HG03064 (cell line): ENCODE measurements around the gene TMEM247.
A peak's percentile ranks its signal among the peaks of the same experiment; 100 is the strongest.

ENCODE experiments used
- ATAC-seq: cut with Tn5 transposase; IDR thresholded peaks from one replicate; pipeline ENCODE4 v1.9.1; 2021; ENCODE audit warnings: low read depth; ENCODE audit not compliant: unreplicated experiment

TMEM247 gene

GRCh38 chr2:46487667-46488335 is 8.4 kb downstream of the TMEM247 start:
- ATAC-seq: no peak

GRCh38 chr2:46488389-46488788 is 9.0 kb downstream of the TMEM247 start:
- ATAC-seq: no peak

GRCh38 chr2:46489423-46490174 is 10.2 kb downstream of the TMEM247 start:
- ATAC-seq: no peak

GRCh38 chr2:46490521-46491141 is 11.3 kb downstream of the TMEM247 start:
- ATAC-seq: peak; percentile 63

GRCh38 chr2:46492301-46492700 is 12.9 kb downstream of the TMEM247 start:
- no peak for ATAC-seq

- peak; percentile 80 for ATAC-seq
These were observed 14.0 kb downstream of the TMEM247 start for GRCh38 chr2:46493241-46493970.

- no peak for ATAC-seq
These were observed 14.5 kb downstream of the TMEM247 start for GRCh38 chr2:46493971-46494250.

- no peak for ATAC-seq
These were observed 15.2 kb downstream of the TMEM247 start for GRCh38 chr2:46494596-46494995.

GRCh38 chr2:46495231-46496030 is 16.1 kb downstream of the TMEM247 start:
- ATAC-seq: no peak

- no peak for ATAC-seq
These were observed 18.4 kb downstream of the TMEM247 start for GRCh38 chr2:46497766-46498165.

GRCh38 chr2:46498681-46499080 is 19.3 kb downstream of the TMEM247 start:
- ATAC-seq: no peak

- ATAC-seq: no peak
These were observed 20.0 kb downstream of the TMEM247 start for GRCh38 chr2:46499392-46499785.

- ATAC-seq: no peak
These were observed 21.4 kb downstream of the TMEM247 start for GRCh38 chr2:46500801-46501200.

GRCh38 chr2:46502291-46502885 is 23.0 kb downstream of the TMEM247 start:
- ATAC-seq: no peak

- no peak for ATAC-seq
These were observed 24.3 kb downstream of the TMEM247 start for GRCh38 chr2:46503686-46504085.

GRCh38 chr2:46504221-46504620 is 24.9 kb downstream of the TMEM247 start:
- ATAC-seq: no peak

- no peak for ATAC-seq
These were observed 25.5 kb downstream of the TMEM247 start for GRCh38 chr2:46504685-46505471.

GRCh38 chr2:46505472-46505783 is 26.1 kb downstream of the TMEM247 start:
- no peak for ATAC-seq

GRCh38 chr2:46506131-46506706 is 26.9 kb downstream of the TMEM247 start:
- ATAC-seq: no peak
